Activated naive CD4-positive, alpha-beta T cell treated with anti-CD3 and anti-CD28 coated beads, Interleukin-2, amount 50 U/mL, for 72 hours (primary cell): ENCODE results near the gene LSAMP. TPM values are rescaled to one million over a fixed set of nuclear protein-coding genes. Genes with fewer than 3 reads are reported as not detected.

ENCODE experiments used
- ATAC-seq, 2 donors: fragments of 150-1000 bp; cut with Tn5 transposase; 2 replicates each; pipeline ENCODE4 v1.10.0; 2021; ENCODE audit warnings: mild to moderate bottlenecking in 2 of 2, moderate library complexity in 2 of 2
- DNase-seq, 2 donors: peaks; one replicate each; pipeline ENCODE4 v3.0.0; 2021 to 2022; ENCODE audit warnings: low spot score in 2 of 2
- H3K27ac Mint-ChIP-seq, 2 donors: one replicate each; pipeline ENCODE4 v1.8.0; 2022; ENCODE audit warnings: mild to moderate bottlenecking in 2 of 2, mixed read lengths in 2 of 2
- H3K36me3 Mint-ChIP-seq, 2 donors: one replicate each; pipeline ENCODE4 v1.8.0; 2022; ENCODE audit warnings: mixed read lengths in 2 of 2
- H3K9me3 Mint-ChIP-seq, 2 donors: one replicate each; pipeline ENCODE4 v1.8.0; 2022; ENCODE audit warnings: mixed read lengths in 2 of 2
- total RNA-seq, 2 donors: library from RNA; stranded (reverse); gene quantifications; one replicate each; pipeline ENCODE4 v1.2.3, GENCODE V29; 2022

LSAMP gene
- total RNA-seq, 2 donors from 2014 or later, result not detected

DNA sequence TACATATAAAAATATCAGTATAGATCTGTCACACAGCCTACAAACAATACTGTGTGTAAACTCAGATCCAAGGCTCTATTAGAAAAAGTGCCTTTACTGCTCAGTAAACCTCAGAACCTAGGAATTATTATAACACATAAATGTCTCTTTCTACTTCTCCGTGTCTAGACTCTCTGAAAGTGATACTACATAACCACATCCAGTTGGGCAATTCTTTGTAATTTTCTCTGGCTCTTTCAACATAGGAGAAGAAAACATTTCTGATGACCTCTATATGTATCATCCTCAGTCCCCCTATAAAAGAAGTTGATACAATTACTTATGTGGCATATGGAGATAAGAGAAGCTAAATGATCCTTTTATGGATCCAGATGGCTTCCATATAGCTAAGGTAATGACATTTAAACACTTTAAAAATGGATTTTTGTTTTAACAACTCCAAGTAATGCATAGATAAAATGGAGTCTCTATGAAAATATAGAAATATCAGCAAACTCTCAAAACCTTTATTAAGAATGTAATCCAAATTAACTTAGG, 104.5 kb downstream of the LSAMP start:
- Mint-ChIP-seq H3K27ac (no peak overlapping the region), H3K9me3 (peaks cover 0 to 11% of the 10 kb centered on the region in 2 donors), H3K36me3 (no peaks in the 10 kb centered on the region)
- DNase-seq (no peak), ATAC-seq (no peak)

DNA sequence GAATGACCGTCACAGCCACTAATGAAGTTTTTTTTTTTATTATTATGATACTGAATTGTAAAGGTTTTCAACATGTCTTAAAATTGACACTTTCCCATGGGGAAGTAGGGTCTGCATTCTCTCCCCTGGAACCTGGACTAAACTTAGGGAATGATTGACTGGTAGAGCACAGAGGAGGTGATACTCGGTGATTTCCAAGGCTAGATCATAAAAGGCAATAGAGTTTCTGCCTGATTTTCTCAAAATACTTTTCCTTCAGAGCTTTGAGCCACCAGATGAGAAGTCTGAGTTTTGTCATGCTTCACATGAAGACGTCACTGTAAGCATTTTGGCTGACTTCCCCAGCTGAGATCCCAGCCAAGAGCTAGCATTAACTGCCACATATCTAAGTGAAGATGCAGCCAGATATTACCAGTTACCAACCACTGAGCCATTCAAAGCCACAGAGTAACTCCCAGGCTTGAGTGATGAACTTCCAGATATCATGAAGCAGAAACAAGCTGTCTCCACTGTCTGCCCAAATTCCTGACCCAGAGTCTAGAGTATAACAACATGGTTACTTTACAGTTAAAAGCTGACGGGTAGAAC, 105.8 kb downstream of the LSAMP start:
- H3K27ac Mint-ChIP-seq, result no peak overlapping the region
- ATAC-seq (no peak), DNase-seq (no peak)
- no peaks in the 10 kb centered on the region for H3K36me3 Mint-ChIP-seq
- H3K9me3 Mint-ChIP-seq, result peaks cover 0 to 10% of the 10 kb centered on the region in 2 donors

DNA sequence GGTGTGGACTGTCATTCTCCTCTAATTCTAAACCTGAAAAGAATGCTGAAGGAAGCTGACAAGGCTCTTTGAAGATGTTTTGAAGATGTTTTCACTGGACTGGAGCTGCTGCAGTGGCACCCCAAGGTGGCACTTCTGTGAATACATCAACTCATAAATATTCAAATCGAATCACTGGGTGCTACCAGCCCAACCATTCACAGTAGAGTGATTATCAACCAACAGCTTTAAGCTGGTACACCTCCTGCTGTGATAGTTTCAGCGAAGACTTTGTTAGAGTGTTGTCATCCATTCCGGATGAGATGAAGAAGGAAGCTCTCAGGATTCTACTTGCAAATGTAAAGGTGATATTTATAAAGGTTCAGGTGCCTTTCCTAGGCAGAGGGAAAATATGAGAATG, 106.6 kb downstream of the LSAMP start:
- no peaks in the 10 kb centered on the region for H3K36me3 Mint-ChIP-seq
- H3K27ac Mint-ChIP-seq, result no peak overlapping the region

DNA sequence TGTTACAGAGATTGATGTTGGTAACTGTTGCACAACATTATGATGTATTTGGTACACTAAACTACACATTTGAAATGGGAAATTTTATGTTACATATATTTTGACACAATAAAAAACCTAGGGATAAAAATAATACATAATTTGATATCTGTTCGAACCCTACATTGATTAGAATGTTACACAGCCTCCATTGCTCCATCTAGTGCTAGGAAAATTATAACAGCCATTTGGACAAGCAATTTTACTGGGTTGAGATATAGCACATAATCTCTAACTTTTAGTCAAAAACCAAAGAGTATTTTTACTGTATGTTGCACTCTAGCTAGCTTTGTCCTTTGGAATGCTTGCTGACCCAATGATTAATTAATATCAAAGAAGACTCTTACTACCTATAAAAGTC, 108.1 kb downstream of the LSAMP start:
- H3K9me3 Mint-ChIP-seq, result peaks cover 0 to 3% of the 10 kb centered on the region in 2 donors
- no peak for ATAC-seq
- H3K36me3 Mint-ChIP-seq, result no peaks in the 10 kb centered on the region
- H3K27ac Mint-ChIP-seq, result no peak overlapping the region
- DNase-seq, result no peak

More for the DNA sequence above, 106.6 kb downstream of the LSAMP start:
- H3K9me3 Mint-ChIP-seq, result peaks cover 0 to 8% of the 10 kb centered on the region in 2 donors
- DNase-seq, result no peak
- no peak for ATAC-seq

DNA sequence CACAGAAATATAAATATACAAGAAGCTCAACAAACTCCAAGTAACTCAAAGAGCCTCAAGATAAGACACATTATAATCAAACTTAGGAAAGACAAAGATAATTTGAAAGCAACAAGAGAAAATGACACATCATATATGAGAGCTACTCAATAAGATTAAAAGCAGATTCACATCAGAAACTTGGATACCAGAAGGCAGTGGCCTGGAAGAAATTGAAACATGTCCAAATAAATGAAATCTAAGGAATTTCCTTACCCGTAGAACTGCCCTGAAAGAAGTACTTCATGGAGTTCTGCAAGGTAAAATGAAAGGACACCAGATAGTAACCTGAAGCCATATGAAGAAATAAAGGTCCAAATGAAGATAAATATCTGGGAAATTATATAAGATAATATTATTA, 113.9 kb downstream of the LSAMP start:
- Mint-ChIP-seq H3K27ac (no peak overlapping the region), H3K36me3 (no peaks in the 10 kb centered on the region), H3K9me3 (peaks cover 0 to 5% of the 10 kb centered on the region in 2 donors)
- ATAC-seq (no peak), DNase-seq (no peak)

DNA sequence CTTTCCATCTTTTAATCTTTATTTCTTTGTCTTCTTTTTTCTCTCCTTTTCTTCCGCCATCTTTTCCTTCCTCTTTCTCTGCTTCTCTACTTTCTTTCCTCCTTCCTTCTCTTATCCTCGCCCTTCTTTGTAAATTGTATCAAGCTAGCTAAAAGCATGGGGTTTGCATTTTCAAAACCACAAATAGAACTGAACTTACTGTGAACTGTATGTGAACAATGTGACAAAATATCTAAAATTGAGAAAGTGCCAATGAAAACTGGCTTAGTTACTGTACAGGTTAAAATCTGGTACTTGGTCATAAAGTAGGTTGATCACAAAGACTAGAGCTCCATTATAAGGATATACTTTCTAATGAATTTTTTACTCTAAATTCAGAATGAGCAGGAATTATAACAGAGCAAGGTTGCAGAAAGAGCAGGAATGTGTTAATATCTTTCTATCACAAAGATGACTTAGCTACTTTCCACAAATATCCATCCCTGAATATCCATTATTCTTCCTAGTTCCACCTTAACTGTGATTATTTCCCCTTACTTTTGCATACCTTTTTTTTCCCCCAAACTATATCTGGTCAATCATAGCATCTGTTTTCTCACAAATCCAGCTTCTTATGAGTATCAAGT, 122.4 kb downstream of the LSAMP start:
- Mint-ChIP-seq H3K27ac (no peak overlapping the region), H3K36me3 (no peaks in the 10 kb centered on the region), H3K9me3 (peaks cover 5 to 15% of the 10 kb centered on the region in 2 donors)
- no peak for ATAC-seq
- DNase-seq, result no peak

DNA sequence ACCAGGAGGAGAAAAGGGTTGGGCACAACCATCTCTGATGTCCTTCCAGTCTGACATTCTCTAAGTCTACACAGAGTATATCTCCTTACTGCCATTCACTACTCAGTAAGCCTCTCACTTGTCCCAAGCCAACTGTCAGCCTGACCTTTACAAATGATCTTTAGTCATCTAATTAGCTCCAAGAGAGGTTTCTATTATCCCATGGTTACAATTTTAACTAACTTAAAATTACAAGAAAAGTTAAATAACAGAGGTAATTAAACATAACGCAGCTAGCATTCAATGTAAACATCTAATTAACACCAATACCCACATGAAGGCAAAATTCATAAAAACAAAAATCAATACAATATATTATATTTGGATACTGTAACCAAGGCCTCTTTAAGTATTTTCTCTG, 126.9 kb downstream of the LSAMP start:
- Mint-ChIP-seq H3K27ac (no peak overlapping the region), H3K36me3 (peaks cover 0 to 5% of the 10 kb centered on the region in 2 donors), H3K9me3 (peaks cover 14 to 19% of the 10 kb centered on the region in 2 donors)
- ATAC-seq (no peak), DNase-seq (no peak)

DNA sequence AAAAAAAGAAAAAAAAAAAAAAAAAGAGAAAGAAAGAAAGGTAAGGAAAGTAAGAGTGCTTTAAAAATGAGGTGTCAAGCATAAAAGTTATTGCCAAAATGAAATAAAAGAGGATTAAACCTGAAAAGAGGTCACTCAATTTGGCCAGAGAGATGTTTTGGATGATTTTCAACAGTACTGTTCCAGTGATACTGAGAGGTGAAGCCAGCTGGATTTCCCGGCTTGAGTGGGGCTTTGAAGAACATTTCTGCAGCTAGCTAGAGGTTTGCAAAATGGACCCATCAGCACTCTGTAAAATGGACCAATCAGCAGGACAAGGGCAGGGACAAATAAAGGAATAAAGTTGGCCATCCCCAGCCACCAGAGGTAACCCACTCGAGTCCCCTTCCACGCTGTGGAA, 128.5 kb downstream of the LSAMP start:
- no peak for ATAC-seq
- DNase-seq, result no peak
- no peak overlapping the region for H3K27ac Mint-ChIP-seq
- H3K9me3 Mint-ChIP-seq, result peaks cover 9 to 12% of the 10 kb centered on the region in 2 donors
- peaks cover 0 to 5% of the 10 kb centered on the region in 2 donors for H3K36me3 Mint-ChIP-seq

DNA sequence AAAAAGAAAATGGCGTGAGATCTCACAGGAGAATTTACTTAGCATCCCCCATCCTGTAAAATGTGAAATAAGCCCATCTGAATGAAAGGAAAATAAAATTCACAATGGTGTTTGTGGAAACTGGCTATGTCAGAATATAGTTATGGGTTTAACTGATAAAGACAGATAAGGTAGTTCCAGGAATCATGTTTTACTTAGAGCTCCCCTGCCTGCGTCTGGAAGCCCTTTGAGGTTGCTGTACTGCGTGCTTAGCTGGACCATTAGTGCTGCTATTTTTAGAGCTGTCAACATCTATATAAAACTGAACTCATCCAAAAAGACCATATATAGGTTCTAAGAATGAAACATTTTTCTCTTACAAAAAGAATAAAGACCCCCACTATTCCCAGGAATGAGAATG, 130.8 kb downstream of the LSAMP start:
- ATAC-seq (no peak), DNase-seq (no peak)
- Mint-ChIP-seq H3K36me3 (peaks cover 0 to 5% of the 10 kb centered on the region in 2 donors), H3K27ac (no peak overlapping the region), H3K9me3 (peaks cover 7 to 9% of the 10 kb centered on the region in 2 donors)

DNA sequence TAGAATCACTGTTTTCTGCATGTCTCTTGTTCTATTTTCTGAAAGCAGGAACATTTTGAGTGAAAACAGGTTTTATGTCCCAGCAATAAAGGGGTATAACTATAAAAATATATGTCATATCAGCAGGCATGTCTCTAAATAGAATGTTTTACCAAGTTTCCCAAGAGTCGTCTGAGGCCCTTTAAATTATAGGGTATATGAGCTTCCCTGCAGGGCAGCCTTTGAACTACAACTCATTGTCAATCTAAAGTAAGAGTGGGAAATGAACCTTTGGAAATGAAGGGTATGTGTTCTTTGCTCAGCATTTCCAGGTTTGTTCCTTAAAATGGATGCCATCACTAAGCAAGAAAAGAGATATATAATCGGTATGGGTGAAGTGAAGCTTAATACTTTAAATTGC, 138.6 kb downstream of the LSAMP start:
- peaks cover 0 to 8% of the 10 kb centered on the region in 2 donors for H3K9me3 Mint-ChIP-seq
- no peak for ATAC-seq
- DNase-seq, result no peak
- H3K36me3 Mint-ChIP-seq, result no peaks in the 10 kb centered on the region
- H3K27ac Mint-ChIP-seq, result no peak overlapping the region

DNA sequence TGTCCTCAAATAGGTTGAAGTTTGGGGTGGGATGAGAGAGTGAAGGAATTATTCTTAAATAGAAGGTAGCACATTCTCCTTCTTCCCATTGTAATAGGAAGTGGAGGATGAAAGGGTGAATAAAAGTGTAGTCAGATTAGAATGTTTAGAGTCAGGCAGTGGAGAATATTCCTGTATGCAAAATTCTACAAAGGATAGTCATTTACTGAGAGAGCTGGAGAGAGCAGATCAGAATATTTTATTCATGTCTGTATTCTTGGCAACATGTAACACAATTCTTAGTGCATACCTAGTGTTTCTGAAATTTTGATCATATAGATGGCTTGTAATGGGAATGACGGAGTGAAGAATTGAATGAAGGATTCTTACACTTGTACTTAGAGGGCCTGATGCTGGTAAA, 139.1 kb downstream of the LSAMP start:
- DNase-seq (no peak), ATAC-seq (no peak)
- Mint-ChIP-seq H3K9me3 (peaks cover 0 to 8% of the 10 kb centered on the region in 2 donors), H3K27ac (no peak overlapping the region), H3K36me3 (no peaks in the 10 kb centered on the region)

DNA sequence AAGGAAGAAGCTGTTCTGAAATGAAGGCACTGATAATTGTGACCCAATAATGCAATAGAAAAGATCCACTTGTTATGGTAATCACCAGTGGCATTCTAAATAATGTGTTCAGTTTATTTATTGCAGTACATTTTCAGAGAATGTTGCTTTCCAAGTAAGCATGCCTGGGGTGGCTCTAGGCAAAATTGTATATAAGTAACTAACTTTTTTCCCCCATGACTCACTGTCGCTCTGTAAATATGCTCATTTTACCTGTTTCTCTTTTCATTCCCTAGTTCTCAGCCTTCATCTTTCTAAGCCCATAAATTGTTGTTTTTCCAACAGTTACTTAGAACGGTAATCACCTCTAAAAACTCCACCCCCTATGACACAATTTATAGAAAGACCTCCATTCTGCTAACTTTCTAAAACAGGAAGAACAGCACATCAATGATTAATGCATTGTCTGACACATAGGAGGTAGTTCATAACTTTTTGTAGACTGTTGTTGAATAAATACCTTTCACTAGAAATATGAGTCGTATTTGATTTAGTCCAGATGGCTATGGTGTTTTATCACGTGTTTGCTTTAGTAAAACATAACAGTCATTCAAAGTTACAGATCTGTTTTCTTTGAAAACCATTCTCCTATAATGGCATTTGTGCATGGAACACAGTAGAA, 143.1 kb downstream of the LSAMP start:
- DNase-seq (no peak), ATAC-seq (no peak)
- Mint-ChIP-seq H3K36me3 (no peaks in the 10 kb centered on the region), H3K27ac (no peak overlapping the region), H3K9me3 (peaks cover 4 to 12% of the 10 kb centered on the region in 2 donors)

DNA sequence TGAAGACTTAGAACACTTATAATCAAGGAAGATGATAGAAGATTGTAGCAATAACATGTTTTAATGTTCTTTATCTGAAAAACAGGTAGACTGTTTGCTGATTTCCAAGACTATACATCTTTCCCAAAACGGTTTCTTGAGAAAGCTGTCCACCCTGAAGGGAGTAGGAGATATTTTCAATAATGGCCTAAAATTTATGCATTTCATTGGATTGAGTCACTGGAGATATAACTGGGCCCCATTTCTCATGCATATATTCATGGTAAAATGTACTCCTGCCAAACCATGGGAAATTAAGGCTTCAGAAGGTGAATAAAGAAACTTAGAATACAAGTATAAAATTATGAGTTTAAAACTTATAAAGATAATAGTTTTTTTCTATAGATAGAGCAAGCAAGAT, 143.9 kb downstream of the LSAMP start:
- no peak for ATAC-seq
- Mint-ChIP-seq H3K9me3 (peaks cover 4 to 12% of the 10 kb centered on the region in 2 donors), H3K36me3 (no peaks in the 10 kb centered on the region), H3K27ac (no peak overlapping the region)
- no peak for DNase-seq

DNA sequence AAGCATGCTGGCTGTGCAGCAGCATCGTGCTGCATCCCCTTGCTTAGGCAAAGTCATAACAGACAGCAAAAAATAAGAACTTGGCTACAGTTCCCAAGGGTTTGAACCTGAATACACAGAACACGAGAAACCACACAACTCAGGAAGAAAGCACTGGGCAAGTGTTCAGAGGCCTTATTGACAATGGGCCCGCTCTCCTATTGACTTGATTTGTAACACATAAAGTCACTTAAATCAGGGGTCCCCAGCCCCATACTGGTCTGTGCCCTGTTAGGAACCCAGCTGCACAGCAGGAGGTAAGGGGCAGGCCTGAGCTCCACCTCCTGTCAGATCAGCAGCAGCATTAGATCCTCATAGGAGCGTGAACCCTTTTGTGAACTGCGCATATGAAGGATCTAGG, 145.1 kb downstream of the LSAMP start:
- no peaks in the 10 kb centered on the region for H3K36me3 Mint-ChIP-seq
- ATAC-seq (no peak), DNase-seq (no peak)
- no peak overlapping the region for H3K27ac Mint-ChIP-seq
- H3K9me3 Mint-ChIP-seq, result peaks cover 4 to 12% of the 10 kb centered on the region in 2 donors

DNA sequence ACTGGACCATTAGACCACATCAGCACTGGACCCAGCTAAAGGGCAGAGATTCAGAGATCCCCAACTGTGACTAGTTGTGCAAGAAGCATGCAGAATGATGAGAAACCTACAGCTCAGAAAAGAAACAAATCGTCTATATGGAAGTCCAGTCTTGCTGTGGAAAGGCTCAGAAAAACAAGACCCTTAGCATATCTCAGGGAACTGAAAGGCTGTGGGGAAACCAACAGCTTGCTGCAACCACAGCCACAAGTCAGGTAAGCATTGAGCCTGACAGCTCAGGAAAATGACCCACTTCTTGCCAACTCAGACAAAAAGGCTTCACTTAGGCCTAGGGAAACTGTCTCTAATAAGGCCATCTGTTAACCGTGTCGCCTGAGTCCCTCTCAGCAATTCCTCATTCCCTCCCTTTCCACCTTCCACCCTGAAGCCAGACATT, 145.6 kb downstream of the LSAMP start:
- Mint-ChIP-seq H3K27ac (no peak overlapping the region), H3K36me3 (no peaks in the 10 kb centered on the region), H3K9me3 (peaks cover 4 to 11% of the 10 kb centered on the region in 2 donors)
- DNase-seq (no peak), ATAC-seq (no peak)

DNA sequence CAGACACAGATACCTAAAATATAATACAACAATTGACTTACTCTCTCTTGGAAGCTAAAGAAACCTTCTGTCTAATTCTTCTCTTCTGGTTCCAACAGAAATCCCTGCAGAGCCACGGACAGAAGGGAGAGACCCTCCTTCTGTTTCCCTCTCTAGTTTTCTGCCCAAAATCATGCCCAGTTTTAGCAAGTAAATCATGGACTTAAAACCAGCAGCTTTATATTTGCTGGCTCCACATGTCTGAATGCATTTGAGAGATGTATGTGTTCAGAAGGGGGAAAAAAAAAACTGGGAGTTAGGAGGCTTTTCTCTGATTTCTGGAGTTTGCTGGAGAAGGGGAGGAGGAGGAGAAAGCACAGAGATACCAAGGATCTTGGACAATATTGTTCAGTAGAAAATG, 147.1 kb downstream of the LSAMP start:
- ATAC-seq (no peak), DNase-seq (no peak)
- Mint-ChIP-seq H3K27ac (no peak overlapping the region), H3K36me3 (no peaks in the 10 kb centered on the region), H3K9me3 (peaks cover 4% of the 10 kb centered on the region in 2 donors)

DNA sequence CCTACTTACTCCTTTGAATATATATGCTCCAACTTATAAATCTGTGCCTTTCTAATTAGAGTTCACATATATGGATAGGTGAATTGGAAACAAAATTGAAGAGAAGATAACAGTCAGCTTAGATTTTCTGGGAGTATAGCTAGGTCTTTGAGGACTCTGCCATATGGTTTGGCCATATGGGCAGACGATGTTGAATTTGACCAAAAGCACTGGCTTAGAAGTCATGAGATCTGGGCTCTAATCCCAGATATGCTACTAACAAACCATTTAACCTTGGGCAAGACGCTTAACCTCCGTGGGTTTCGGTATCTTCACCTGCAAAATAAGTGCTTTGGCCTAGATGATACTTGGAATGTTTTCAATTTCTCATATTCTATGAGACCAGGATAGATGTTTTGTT, 154.1 kb downstream of the LSAMP start:
- DNase-seq, result no peak
- Mint-ChIP-seq H3K27ac (no peak overlapping the region), H3K9me3 (no peaks in the 10 kb centered on the region), H3K36me3 (no peaks in the 10 kb centered on the region)
- ATAC-seq, result no peak
